T47D (cell line): ENCODE data around the gene CDK5RAP1.
"Not testable (repeated sequence)": the region's sequence is repeated elsewhere in the genome, so short reads cannot be mapped to it uniquely, and the experiment has no call there.

Experiments used
- DNase-seq, 2 experiments: peaks; one replicate each; pipeline versions ENCODE4 v3.0.0 to v3.0.0-alpha.2; 2011 to 2012; ENCODE audit warnings: low read depth in 1 of 2, low spot score in 1 of 2
- JUND ChIP-seq: IDR thresholded peaks from 2 replicates; pipeline ENCODE4 v1.6.1; 2012; ENCODE audit warnings: low read depth
- in situ Hi-C: cut with HindIII; loops from 2 replicates; pipeline ENCODE4 v1.10.0; 2016; ENCODE audit warnings: low sequenced_read_pairs, low pct_unique_long_range_greater_than_20kb

CDK5RAP1 gene

GRCh38 chr20:33401184-33401920 lies at the start of gene CDK5RAP1:
TSS of gene CDK5RAP1 (minus strand) at chr20:33401519. CDS start at chr20:33397064, 4,455 bp downstream.
- in situ Hi-C loops: no loop called here
- DNase-seq: peak; percentile 76 to 95
- TF ChIP-seq JUND: no peak

- peak in 1 of 2 experiments; percentile 86 for DNase-seq
- no peak for TF ChIP-seq JUND
- in situ Hi-C loops: no loop called here
Measured at GRCh38 chr20:33450867-33451266, 49.5 kb upstream of the CDK5RAP1 start.

GRCh38 chr20:33445881-33446625 lies 44.7 kb upstream of the CDK5RAP1 start:
- TF ChIP-seq JUND: no peak
- in situ Hi-C loops: no loop called here
- DNase-seq: no peak

- in situ Hi-C loops: no loop called here
- no peak for TF ChIP-seq JUND
- peak in 1 of 2 experiments; percentile 56 for DNase-seq
Measured at GRCh38 chr20:33444797-33445560, 43.7 kb upstream of the CDK5RAP1 start.

- peak; percentile 95 to 98 for DNase-seq
- no peak for TF ChIP-seq JUND
- in situ Hi-C loops: no loop called here
Measured at GRCh38 chr20:33443512-33444239, 42.4 kb upstream of the CDK5RAP1 start, which contains the start of gene SNTA1. TSS of gene SNTA1 (minus strand) at chr20:33443763. CDS start at chr20:33443620, 143 bp downstream.

GRCh38 chr20:33443006-33443511 lies 41.7 kb upstream of the CDK5RAP1 start:
- DNase-seq: peak in 1 of 2 experiments; percentile 59
- TF ChIP-seq JUND: no peak
- in situ Hi-C loops: no loop called here

- no peak for TF ChIP-seq JUND
- in situ Hi-C loops: no loop called here
- no peak for DNase-seq
Measured at GRCh38 chr20:33442136-33443005, 41.1 kb upstream of the CDK5RAP1 start.

- DNase-seq: no peak
- TF ChIP-seq JUND: no peak
- in situ Hi-C loops: no loop called here
Measured at GRCh38 chr20:33441142-33441955, 40.0 kb upstream of the CDK5RAP1 start.

- in situ Hi-C loops, DNase-seq: not testable (repeated sequence)
Measured at GRCh38 chr20:33440562-33440961, 39.2 kb upstream of the CDK5RAP1 start.

- no peak for TF ChIP-seq JUND
- DNase-seq: no peak
- in situ Hi-C loops: no loop called here
Measured at GRCh38 chr20:33438481-33438880, 37.2 kb upstream of the CDK5RAP1 start.
